HUES6 (cell line): Measurements from ENCODE around the gene VARS1.
"Not testable (repeated sequence)": the region's sequence is repeated elsewhere in the genome, so short reads cannot be mapped to it uniquely, and the experiment has no call there.

Experiments
- H3K27ac ChIP-seq: 2 replicates; pipeline ENCODE4 v1.7.0; 2013; ENCODE audit warnings: low read depth, mild to moderate bottlenecking, low read length, inconsistent platforms
- H3K27me3 ChIP-seq: 2 replicates; pipeline ENCODE4 v1.6.1; 2013; ENCODE audit warnings: low read length; ENCODE audit not compliant: control insufficient read depth, insufficient read depth
- H3K36me3 ChIP-seq: 2 replicates; pipeline ENCODE4 v1.6.1; 2013; ENCODE audit warnings: low read length; ENCODE audit not compliant: control insufficient read depth, insufficient read depth
- H3K4me1 ChIP-seq: 2 replicates; pipeline ENCODE4 v1.6.1; 2013; ENCODE audit warnings: low read length; ENCODE audit not compliant: control insufficient read depth, insufficient read depth
- H3K4me3 ChIP-seq: 2 replicates; pipeline ENCODE4 v1.5.1; 2013; ENCODE audit warnings: low read depth, low read length
- H3K9ac ChIP-seq: one replicate; pipeline ENCODE4 v1.6.1; 2013; ENCODE audit warnings: mild to moderate bottlenecking, low read length
- H3K9me3 ChIP-seq: 2 replicates; pipeline ENCODE4 v1.6.1; 2013; ENCODE audit warnings: low read depth, low read length; ENCODE audit not compliant: control insufficient read depth, insufficient read depth

VARS1 gene

GRCh38 chr6:31805939-31806469 lies 10.5 kb upstream of the VARS1 start:
- peak overlapping the region; percentile 91 for H3K27ac ChIP-seq

GRCh38 chr6:31801031-31801927 lies 5.7 kb upstream of the VARS1 start:
- not testable (repeated sequence) for H3K4me3 ChIP-seq, H3K9ac ChIP-seq, H3K27me3 ChIP-seq, H3K4me1 ChIP-seq, H3K9me3 ChIP-seq, H3K27ac ChIP-seq
- peaks cover 40% of the 10 kb centered on the region for H3K36me3 ChIP-seq

More at GRCh38 chr6:31805939-31806469, 10.5 kb upstream of the VARS1 start:
- Histone ChIP-seq H3K4me1 (no peaks in the 10 kb centered on the region), H3K36me3 (peaks cover 23% of the 10 kb centered on the region), H3K9me3 (no peaks in the 10 kb centered on the region), H3K9ac (peak overlapping the region; percentile 91), H3K4me3 (peak overlapping the region; percentile 96), H3K27me3 (no peaks in the 10 kb centered on the region)

DNA sequence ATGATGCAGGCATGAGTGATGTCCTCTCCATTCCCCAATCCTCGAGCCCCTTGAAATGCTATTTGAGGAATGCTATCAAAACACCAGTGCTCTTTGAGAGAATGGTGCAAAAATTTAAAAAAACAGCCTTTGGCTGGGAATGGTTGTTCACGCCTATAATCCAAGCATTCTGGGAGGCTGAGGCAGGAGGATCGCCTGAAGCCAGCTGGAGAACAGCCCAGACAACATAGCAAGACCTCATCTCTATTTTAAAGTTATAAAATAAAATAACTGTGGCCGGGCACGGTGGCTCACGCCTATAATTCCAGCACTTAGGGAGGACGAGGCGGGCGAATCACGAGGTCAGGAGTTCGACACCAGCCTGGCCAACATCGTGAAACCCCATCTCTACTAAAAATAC lies 4.2 kb upstream of the VARS1 start:
- no peaks in the 10 kb centered on the region for H3K9me3 ChIP-seq
- H3K27ac ChIP-seq: no peak overlapping the region
- no peaks in the 10 kb centered on the region for H3K4me1 ChIP-seq
- H3K36me3 ChIP-seq: peaks cover 40% of the 10 kb centered on the region
- H3K9ac ChIP-seq: no peak overlapping the region
- H3K4me3 ChIP-seq: no peak overlapping the region
- no peaks in the 10 kb centered on the region for H3K27me3 ChIP-seq

DNA sequence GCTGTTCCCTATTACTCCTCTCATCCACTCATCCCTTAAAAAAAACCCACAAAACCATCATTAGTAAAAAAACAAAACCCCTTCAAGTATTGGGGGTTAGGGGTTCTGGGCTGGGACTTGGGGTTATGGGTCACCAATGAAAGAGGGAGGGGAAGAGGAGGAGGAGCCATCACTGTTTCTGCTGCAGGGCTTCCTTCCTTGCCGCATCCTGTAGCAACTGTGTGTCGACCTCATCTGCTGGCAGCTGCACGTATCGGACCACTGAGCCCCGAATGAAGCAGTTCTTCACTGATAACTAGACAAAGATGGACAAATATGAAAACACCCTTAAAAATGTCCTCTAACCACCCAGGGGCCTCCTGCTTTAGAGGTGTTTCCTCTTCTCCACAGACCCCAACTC lies 2.0 kb upstream of the VARS1 start:
- peaks cover 28% of the 10 kb centered on the region for H3K36me3 ChIP-seq
- no peak overlapping the region for H3K9ac ChIP-seq
- no peak overlapping the region for H3K27ac ChIP-seq

DNA sequence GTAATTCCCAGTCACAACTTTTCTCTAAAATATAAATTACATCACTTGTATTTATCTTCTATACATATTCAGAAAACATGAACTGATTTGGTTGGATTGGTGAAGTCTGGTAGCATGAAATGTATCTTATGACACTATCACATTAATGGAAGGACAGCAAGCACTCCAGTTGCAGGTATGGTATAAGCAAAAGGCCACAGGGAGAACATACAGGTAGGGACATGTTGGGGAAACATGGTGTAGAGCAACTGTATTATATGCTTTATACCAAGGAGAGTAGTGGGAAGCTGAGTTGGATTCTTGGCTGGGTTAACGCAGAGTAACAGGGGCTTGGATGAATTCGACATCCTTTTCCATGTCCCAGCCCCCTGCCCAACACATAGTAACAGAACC lies 1.4 kb upstream of the VARS1 start:
- H3K4me3 ChIP-seq: no peak overlapping the region
- no peak overlapping the region for H3K27ac ChIP-seq

More for the DNA sequence above, 2.0 kb upstream of the VARS1 start:
- 0 out of 2 replicates have a peak, but pooled peaks cover 6% of the 10 kb centered on the region for H3K4me1 ChIP-seq
- no peak overlapping the region for H3K4me3 ChIP-seq
- H3K27me3 ChIP-seq: no peaks in the 10 kb centered on the region
- no peaks in the 10 kb centered on the region for H3K9me3 ChIP-seq

GRCh38 chr6:31794866-31795615 lies 511 bp downstream of the VARS1 start:
- Histone ChIP-seq H3K27ac (peak overlapping the region; percentile 95), H3K9me3 (no peaks in the 10 kb centered on the region), H3K27me3 (no peaks in the 10 kb centered on the region), H3K36me3 (peaks cover 42% of the 10 kb centered on the region), H3K4me1 (0 out of 2 replicates have a peak, but pooled peaks cover 6% of the 10 kb centered on the region), H3K9ac (peak overlapping the region; percentile 99), H3K4me3 (peak overlapping the region; percentile 99)

More for the DNA sequence above, 1.4 kb upstream of the VARS1 start:
- H3K9me3 ChIP-seq: no peaks in the 10 kb centered on the region
- H3K27me3 ChIP-seq: no peaks in the 10 kb centered on the region
- H3K36me3 ChIP-seq: peaks cover 31% of the 10 kb centered on the region
- H3K4me1 ChIP-seq: 0 out of 2 replicates have a peak, but pooled peaks cover 6% of the 10 kb centered on the region
- H3K9ac ChIP-seq: no peak overlapping the region

DNA sequence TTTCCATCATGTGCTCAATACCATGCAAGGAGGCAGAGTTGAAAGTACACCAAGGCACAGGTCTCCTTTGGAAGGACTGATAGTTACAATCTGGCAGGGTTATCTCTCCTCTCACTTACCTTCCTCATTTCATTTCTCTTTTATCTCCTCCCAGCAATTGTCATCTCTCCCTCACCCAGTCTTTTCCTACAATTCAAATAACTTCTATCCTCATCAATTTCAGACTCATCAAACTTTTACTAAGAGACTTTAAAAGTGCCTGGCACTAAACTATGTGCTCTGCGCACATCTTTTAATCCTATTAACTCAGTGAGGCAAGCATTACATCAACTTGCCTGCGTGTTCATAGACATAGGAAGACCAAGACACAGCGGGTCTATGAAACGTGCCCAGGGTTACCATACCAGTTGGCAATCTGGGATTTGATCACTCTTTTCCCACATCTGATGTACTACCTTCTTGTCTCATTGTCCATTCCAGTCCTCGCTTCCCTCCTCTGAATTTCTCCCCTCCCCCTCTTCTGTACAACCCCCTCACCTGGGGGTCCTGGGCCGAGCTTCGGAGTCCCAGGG lies 1.2 kb downstream of the VARS1 start:
- peak overlapping the region; percentile 99 for H3K4me3 ChIP-seq
- H3K36me3 ChIP-seq: peaks cover 45% of the 10 kb centered on the region
- H3K9me3 ChIP-seq: no peaks in the 10 kb centered on the region
- H3K27me3 ChIP-seq: no peaks in the 10 kb centered on the region
- peak overlapping the region; percentile 99 for H3K9ac ChIP-seq
- peak overlapping the region; percentile 95; the same call in 1 of the 2 replicates for H3K27ac ChIP-seq
- 0 out of 2 replicates have a peak, but pooled peaks cover 6% of the 10 kb centered on the region for H3K4me1 ChIP-seq

GRCh38 chr6:31793927-31794245 lies 1.7 kb downstream of the VARS1 start:
- H3K4me1 ChIP-seq, H3K27me3 ChIP-seq, H3K27ac ChIP-seq, H3K9me3 ChIP-seq: not testable (repeated sequence)
- peak overlapping the region; percentile 99 for H3K9ac ChIP-seq
- H3K36me3 ChIP-seq: peaks cover 49% of the 10 kb centered on the region
- H3K4me3 ChIP-seq: peak overlapping the region; percentile 99

GRCh38 chr6:31792761-31793171 lies 2.8 kb downstream of the VARS1 start:
- H3K27me3 ChIP-seq: no peaks in the 10 kb centered on the region
- H3K27ac ChIP-seq: no peak overlapping the region
- 0 out of 2 replicates have a peak, but pooled peaks cover 6% of the 10 kb centered on the region for H3K4me1 ChIP-seq
- H3K9me3 ChIP-seq: no peaks in the 10 kb centered on the region
- H3K9ac ChIP-seq: no peak overlapping the region
- no peak overlapping the region for H3K4me3 ChIP-seq
- peaks cover 43% of the 10 kb centered on the region for H3K36me3 ChIP-seq

- H3K9ac ChIP-seq: no peak overlapping the region
- H3K27me3 ChIP-seq: no peaks in the 10 kb centered on the region
- H3K4me1 ChIP-seq: 0 out of 2 replicates have a peak, but pooled peaks cover 6% of the 10 kb centered on the region
- H3K27ac ChIP-seq: no peak overlapping the region
- H3K9me3 ChIP-seq: no peaks in the 10 kb centered on the region
- peaks cover 40% of the 10 kb centered on the region for H3K36me3 ChIP-seq
- no peak overlapping the region for H3K4me3 ChIP-seq
Measured at GRCh38 chr6:31792090-31792374, 3.5 kb downstream of the VARS1 start.
